SK-N-SH treated with all-trans-retinoic acid at 6 μM for 48 hours (cell line): Measurements from ENCODE around the gene GGNBP2.
A peak's percentile ranks its signal among the peaks of the same experiment; 100 is the strongest.

Experiments used
- ATAC-seq: fragments of 200-7000 bp; cut with Tn5 transposase; 3 replicates; pipeline ENCODE4 v1.9.1; 2020; ENCODE audit warnings: mild to moderate bottlenecking, moderate library complexity
- BACH2 ChIP-seq: fragments of 250-450 bp; sonication (Bioruptor Pico); IDR thresholded peaks from 2 replicates; pipeline ENCODE4 v1.9.0; 2021; ENCODE audit warnings: mild to moderate bottlenecking, borderline replicate concordance
- CREB5 ChIP-seq: fragments of 250-450 bp; sonication (Bioruptor Pico); IDR thresholded peaks from 2 replicates; pipeline ENCODE4 v1.5.1; 2020; ENCODE audit warnings: low read depth, mild to moderate bottlenecking, moderate library complexity
- CSDC2 ChIP-seq: fragments of 250-450 bp; sonication (Bioruptor Pico); IDR thresholded peaks from 2 replicates; pipeline ENCODE4 v1.5.0; 2020; ENCODE audit warnings: mild to moderate bottlenecking, moderate library complexity
- CSRNP3 ChIP-seq: fragments of 250-450 bp; sonication (Bioruptor Pico); IDR thresholded peaks from 2 replicates; pipeline ENCODE4 v1.5.1; 2021; ENCODE audit warnings: mild to moderate bottlenecking, moderate library complexity
- ESRRG ChIP-seq: fragments of 250-450 bp; sonication (Bioruptor Pico); IDR thresholded peaks from 2 replicates; pipeline ENCODE4 v1.6.1; 2021; ENCODE audit warnings: mild to moderate bottlenecking
- GLIS3 ChIP-seq: fragments of 250-450 bp; sonication (Bioruptor Pico); IDR thresholded peaks from 2 replicates; pipeline ENCODE4 v1.5.0; 2020; ENCODE audit warnings: mild to moderate bottlenecking, moderate library complexity
- OSR1 ChIP-seq: fragments of 250-450 bp; sonication (Bioruptor Pico); IDR thresholded peaks from 2 replicates; pipeline ENCODE4 v1.8.0; 2022; ENCODE audit warnings: moderate library complexity, mild to moderate bottlenecking, inconsistent platforms
- POU6F1 ChIP-seq: fragments of 250-450 bp; sonication (Bioruptor Pico); IDR thresholded peaks from 2 replicates; pipeline ENCODE4 v1.8.0; 2021; ENCODE audit warnings: low read depth, mild to moderate bottlenecking, moderate library complexity, borderline replicate concordance
- PPARA ChIP-seq: fragments of 250-450 bp; sonication (Bioruptor Pico); IDR thresholded peaks from 2 replicates; pipeline ENCODE4 v1.5.0; 2020; ENCODE audit warnings: mild to moderate bottlenecking, borderline replicate concordance
- RARB ChIP-seq: fragments of 250-450 bp; sonication (Bioruptor Pico); IDR thresholded peaks from 2 replicates; pipeline ENCODE4 v1.8.0; 2021; ENCODE audit warnings: mild to moderate bottlenecking, moderate library complexity
- SNAI2 ChIP-seq: fragments of 250-450 bp; sonication (Bioruptor Pico); IDR thresholded peaks from 2 replicates; pipeline ENCODE4 v1.5.0; 2020; ENCODE audit warnings: mild to moderate bottlenecking, moderate library complexity
- TCF4 ChIP-seq: fragments of 250-450 bp; sonication (Bioruptor Pico); IDR thresholded peaks from 2 replicates; pipeline ENCODE4 v1.8.0; 2021; ENCODE audit warnings: mild to moderate bottlenecking, moderate library complexity, borderline replicate concordance
- TSHZ2 ChIP-seq: fragments of 250-450 bp; sonication (Bioruptor Pico); IDR thresholded peaks from 2 replicates; pipeline ENCODE4 v1.5.0; 2020; ENCODE audit warnings: mild to moderate bottlenecking, moderate library complexity
- ZC3H10 ChIP-seq: fragments of 250-450 bp; sonication (Bioruptor Pico); IDR thresholded peaks from 2 replicates; pipeline ENCODE4 v1.5.1; 2021; ENCODE audit warnings: mild to moderate bottlenecking, moderate library complexity
- ZFP3 ChIP-seq: fragments of 250-450 bp; sonication (Bioruptor Pico); IDR thresholded peaks from 2 replicates; pipeline ENCODE4 v1.5.0; 2020; ENCODE audit warnings: mild to moderate bottlenecking, moderate library complexity
- ZFP30 ChIP-seq: fragments of 450-650 bp; formaldehyde crosslinking; IDR thresholded peaks from 2 replicates; pipeline ENCODE4 v1.5.0; 2022; ENCODE audit warnings: mild to moderate bottlenecking, moderate library complexity
- ZNF565 ChIP-seq: fragments of 450-650 bp; formaldehyde crosslinking; conservative IDR thresholded peaks from 2 replicates; pipeline ENCODE4 v1.5.0; 2020; ENCODE audit warnings: low read depth, mild to moderate bottlenecking, moderate library complexity
- ZNF70 ChIP-seq: fragments of 450-650 bp; formaldehyde crosslinking; IDR thresholded peaks from 2 replicates; pipeline ENCODE4 v1.5.0; 2020; ENCODE audit warnings: mild to moderate bottlenecking, moderate library complexity
- ZNF8 ChIP-seq: fragments of 450-650 bp; formaldehyde crosslinking; IDR thresholded peaks from 2 replicates; pipeline ENCODE4 v1.5.0; 2020; ENCODE audit warnings: mild to moderate bottlenecking, moderate library complexity

Gene GGNBP2

GRCh38 chr17:36545465-36546417 is 1.0 kb downstream of the GGNBP2 start:
- peak; percentile 90 for ATAC-seq
- TF ChIP-seq RARB (CRISPR knock-in tag) (no peak), ZC3H10 (CRISPR knock-in tag) (no peak)

- TF ChIP-seq ZNF565 (no peak), GLIS3 (CRISPR knock-in tag) (no peak), CSDC2 (CRISPR knock-in tag) (no peak), ZFP3 (CRISPR knock-in tag) (no peak), ZNF70 (CRISPR knock-in tag) (no peak), TSHZ2 (CRISPR knock-in tag) (no peak), PPARA (CRISPR knock-in tag) (no peak), RARB (CRISPR knock-in tag) (no peak), BACH2 (no peak), POU6F1 (CRISPR knock-in tag) (no peak), ZFP30 (no peak), CREB5 (no peak), CSRNP3 (CRISPR knock-in tag) (no peak), TCF4 (CRISPR knock-in tag) (no peak), ESRRG (CRISPR knock-in tag) (no peak)
- TF ChIP-seq, all 23 proteins: peak for 0
- no peak for ATAC-seq
Observed at GRCh38 chr17:36546418-36547093, 1.8 kb downstream of the GGNBP2 start.

GRCh38 chr17:36547776-36548175 is 3.1 kb downstream of the GGNBP2 start:
- TF ChIP-seq ZNF8: no peak
- TF ChIP-seq, all 23 proteins: peak for 0
- ATAC-seq: no peak

GRCh38 chr17:36550491-36551417 is 6.0 kb downstream of the GGNBP2 start:
- ATAC-seq: no peak
- TF ChIP-seq CREB5 (no peak), GLIS3 (CRISPR knock-in tag) (no peak), BACH2 (no peak), ZFP30 (no peak), TCF4 (CRISPR knock-in tag) (no peak), ZNF565 (no peak), SNAI2 (CRISPR knock-in tag) (no peak), OSR1 (no peak), ZNF8 (no peak), RARB (CRISPR knock-in tag) (no peak), ZFP3 (CRISPR knock-in tag) (no peak)
